Nephron (organoid): ENCODE measurements around the gene CPXM1.

ENCODE experiments used
- H3K27ac Mint-ChIP-seq, 3 experiments: 2 replicates each; pipeline ENCODE4 v1.8.0; 2020; ENCODE audit warnings: mixed read lengths in 3 of 3, mild to moderate bottlenecking in 2 of 3, moderate library complexity in 1 of 3
- H3K27me3 Mint-ChIP-seq: 2 replicates; pipeline ENCODE4 v1.8.0; 2021; ENCODE audit warnings: low read depth, mild to moderate bottlenecking, moderate library complexity, mixed read lengths
- H3K36me3 Mint-ChIP-seq: 2 replicates; pipeline ENCODE4 v1.8.0; 2020; ENCODE audit warnings: low read depth, mixed read lengths
- H3K4me1 Mint-ChIP-seq: 2 replicates; pipeline ENCODE4 v1.8.0; 2020; ENCODE audit warnings: mixed read lengths
- H3K4me3 Mint-ChIP-seq, 3 experiments: 2 replicates each; pipeline ENCODE4 v1.8.0; 2020; ENCODE audit warnings: mild to moderate bottlenecking in 3 of 3, mixed read lengths in 3 of 3, moderate library complexity in 2 of 3
- H3K9me3 Mint-ChIP-seq: 2 replicates; pipeline ENCODE4 v1.8.0; 2020; ENCODE audit warnings: mixed read lengths
- CTCF ChIP-seq, 3 experiments: fragments of 200-600 bp; sonication (generic); IDR thresholded peaks; one replicate each; pipeline ENCODE4 v1.5.0; 2021; ENCODE audit warnings: antibody characterized with exemption in 3 of 3; ENCODE audit not compliant: unreplicated experiment in 3 of 3

CPXM1 gene

GRCh38 chr20:2797136-2797983 is 3.1 kb downstream of the CPXM1 start:
- H3K4me3 Mint-ChIP-seq = peak overlapping the region; percentile 74 to 100 (median 95)
- H3K9me3 Mint-ChIP-seq = no peaks in the 10 kb centered on the region
- TF ChIP-seq CTCF (IDR thresholded peaks at IDR 0.05; ENCODE audit: unreplicated experiment in 3 of 3) = no peak
- H3K27ac Mint-ChIP-seq = peak overlapping the region in 2 of 3 experiments; percentile 53 to 57
- peaks cover 56% of the 10 kb centered on the region for H3K36me3 Mint-ChIP-seq
- peaks cover 25% of the 10 kb centered on the region for H3K4me1 Mint-ChIP-seq
- peaks cover 11% of the 10 kb centered on the region for H3K27me3 Mint-ChIP-seq

- H3K27ac Mint-ChIP-seq = no peak overlapping the region
- peak overlapping the region in 1 of 3 experiments; percentile 58 for H3K4me3 Mint-ChIP-seq
- peaks cover 3% of the 10 kb centered on the region for H3K27me3 Mint-ChIP-seq
- peaks cover 20% of the 10 kb centered on the region for H3K4me1 Mint-ChIP-seq
- TF ChIP-seq CTCF (IDR thresholded peaks at IDR 0.05; ENCODE audit: unreplicated experiment in 3 of 3) = no peak
- no peaks in the 10 kb centered on the region for H3K9me3 Mint-ChIP-seq
- peaks cover 60% of the 10 kb centered on the region for H3K36me3 Mint-ChIP-seq
These were observed 4.3 kb downstream of the CPXM1 start for GRCh38 chr20:2796011-2796660.

GRCh38 chr20:2795451-2795850 is 5.0 kb downstream of the CPXM1 start:
- Mint-ChIP-seq H3K4me1 (peaks cover 15% of the 10 kb centered on the region), H3K27ac (no peak overlapping the region)

GRCh38 chr20:2794866-2795447 is 5.5 kb downstream of the CPXM1 start:
- no peak overlapping the region for H3K4me3 Mint-ChIP-seq
- no peak overlapping the region for H3K27ac Mint-ChIP-seq
- peaks cover 13% of the 10 kb centered on the region for H3K4me1 Mint-ChIP-seq
- no peaks in the 10 kb centered on the region for H3K27me3 Mint-ChIP-seq
- H3K9me3 Mint-ChIP-seq = peaks cover 3% of the 10 kb centered on the region
- peaks cover 65% of the 10 kb centered on the region for H3K36me3 Mint-ChIP-seq
- no peak for TF ChIP-seq CTCF (IDR thresholded peaks at IDR 0.05; ENCODE audit: unreplicated experiment in 3 of 3)

More at GRCh38 chr20:2795451-2795850, 5.0 kb downstream of the CPXM1 start:
- peaks cover under 1% of the 10 kb centered on the region for H3K9me3 Mint-ChIP-seq
- no peaks in the 10 kb centered on the region for H3K27me3 Mint-ChIP-seq
- H3K36me3 Mint-ChIP-seq = peaks cover 61% of the 10 kb centered on the region
- H3K4me3 Mint-ChIP-seq = no peak overlapping the region
- no peak for TF ChIP-seq CTCF (IDR thresholded peaks at IDR 0.05; ENCODE audit: unreplicated experiment in 3 of 3)

GRCh38 chr20:2794202-2794748 is 6.2 kb downstream of the CPXM1 start:
- Mint-ChIP-seq H3K27ac (no peak overlapping the region), H3K9me3 (peaks cover 3% of the 10 kb centered on the region), H3K27me3 (no peaks in the 10 kb centered on the region), H3K4me1 (peaks cover 6% of the 10 kb centered on the region), H3K36me3 (peaks cover 65% of the 10 kb centered on the region), H3K4me3 (no peak overlapping the region)
- no peak for TF ChIP-seq CTCF (IDR thresholded peaks at IDR 0.05; ENCODE audit: unreplicated experiment in 3 of 3)
